WTC11 (cell line): Measurements from ENCODE around the gene ARFIP1.

Source experiments
- AR ChIP-seq: fragments of 250-450 bp; sonication (Bioruptor Pico); IDR thresholded peaks from 2 replicates; pipeline ENCODE4 v1.9.0; 2021; ENCODE audit warnings: mild to moderate bottlenecking
- ARID4B ChIP-seq: sonication (generic); formaldehyde crosslinking; IDR thresholded peaks from 2 replicates; pipeline ENCODE4 v1.8.0; 2023; ENCODE audit warnings: missing genetic modification reagents, mild to moderate bottlenecking, borderline replicate concordance
- ATF2 ChIP-seq: sonication (generic); formaldehyde crosslinking; IDR thresholded peaks from 2 replicates; pipeline ENCODE4 v1.8.1; 2022; ENCODE audit warnings: low read depth, missing genetic modification reagents, borderline replicate concordance
- CTCF ChIP-seq: fragments of 200-600 bp; IDR thresholded peaks from 2 replicates; pipeline ENCODE4 v1.8.0; 2022; ENCODE audit warnings: antibody characterized with exemption
- E2F4 ChIP-seq: sonication (generic); formaldehyde crosslinking; IDR thresholded peaks from 2 replicates; pipeline ENCODE4 v1.8.1; 2022; ENCODE audit warnings: low read depth, mild to moderate bottlenecking, moderate library complexity, missing genetic modification reagents, borderline replicate concordance
- FOXP1 ChIP-seq: sonication (generic); formaldehyde crosslinking; IDR thresholded peaks from 2 replicates; pipeline ENCODE4 v1.8.0; 2022; ENCODE audit warnings: missing genetic modification reagents, mild to moderate bottlenecking, moderate library complexity, borderline replicate concordance
- JAZF1 ChIP-seq: fragments of 250-450 bp; sonication (Bioruptor Pico); IDR thresholded peaks from 2 replicates; pipeline ENCODE4 v1.9.0; 2021; ENCODE audit warnings: moderate library complexity, mild to moderate bottlenecking, inconsistent platforms
- MXD4 ChIP-seq: fragments of 250-450 bp; sonication (Bioruptor Pico); IDR thresholded peaks from 2 replicates; pipeline ENCODE4 v1.8.0; 2021; ENCODE audit warnings: mild to moderate bottlenecking, moderate library complexity, borderline replicate concordance
- PREB ChIP-seq: sonication (generic); formaldehyde crosslinking; IDR thresholded peaks from 2 replicates; pipeline ENCODE4 v1.8.1; 2022; ENCODE audit warnings: mild to moderate bottlenecking, missing genetic modification reagents, moderate library complexity, borderline replicate concordance
- RELA ChIP-seq: sonication (generic); formaldehyde crosslinking; IDR thresholded peaks from 2 replicates; pipeline ENCODE4 v1.8.1; 2022; ENCODE audit warnings: missing genetic modification reagents, mild to moderate bottlenecking, borderline replicate concordance
- SMAD3 ChIP-seq: sonication (generic); formaldehyde crosslinking; IDR thresholded peaks from 2 replicates; pipeline ENCODE4 v1.8.0; 2022; ENCODE audit warnings: missing genetic modification reagents, mild to moderate bottlenecking, borderline replicate concordance
- TCF7 ChIP-seq: sonication (generic); formaldehyde crosslinking; IDR thresholded peaks from 2 replicates; pipeline ENCODE4 v1.8.0; 2022; ENCODE audit warnings: mild to moderate bottlenecking, low read depth, missing genetic modification reagents, moderate library complexity
- TEAD1 ChIP-seq: sonication (generic); formaldehyde crosslinking; IDR thresholded peaks from 2 replicates; pipeline ENCODE4 v1.8.0; 2022; ENCODE audit warnings: mild to moderate bottlenecking, missing genetic modification reagents
- USF2 ChIP-seq: sonication (generic); formaldehyde crosslinking; IDR thresholded peaks from 2 replicates; pipeline ENCODE4 v1.8.1; 2023; ENCODE audit warnings: mild to moderate bottlenecking, missing genetic modification reagents, moderate library complexity

GRCh38 chr4:152928286-152928685 is 148.5 kb downstream of the ARFIP1 start:
- TF ChIP-seq CTCF (no peak), PREB (CRISPR knock-in tag) (no peak), JAZF1 (CRISPR knock-in tag) (no peak), SMAD3 (no peak), TCF7 (no peak), E2F4 (CRISPR knock-in tag) (no peak), RELA (no peak), TEAD1 (CRISPR knock-in tag) (no peak), ATF2 (CRISPR knock-in tag) (no peak), AR (CRISPR knock-in tag) (no peak), MXD4 (CRISPR knock-in tag) (no peak), USF2 (CRISPR knock-in tag) (no peak), ARID4B (CRISPR knock-in tag) (no peak), FOXP1 (CRISPR knock-in tag) (no peak)
